HepG2 (cell line): ENCODE results near the gene VARS2. TPM values are rescaled to one million over a fixed set of nuclear protein-coding genes. Genes with fewer than 3 reads are reported as not detected.

Experiments used
- ATAC-seq: fragments of 200-7000 bp; cut with Tn5 transposase; 3 replicates; pipeline ENCODE4 v1.9.1; 2020; ENCODE audit warnings: mild to moderate bottlenecking, moderate library complexity
- BruUV-seq: library from RNA; stranded (reverse); fragments of 400-500 nt; replicated peaks from 2 replicates; lab custom pipeline; 2021; lab: Mats Ljungman, UMichigan
- CTCF ChIA-PET: fragments of 300-600 bp; formaldehyde crosslinking; extraction: SDS; loops from one replicate; lab custom pipeline; 2021; ENCODE audit warnings: low total read pairs, inconsistent platforms, low intra/inter-chr PET ratio; lab: Yijun Ruan, JAX
- POLR2A ChIA-PET: fragments of 350-600 bp; sonication (Branson Sonifier 250); formaldehyde crosslinking; loops from one replicate; lab custom pipeline; 2020; ENCODE audit warnings: antibody characterized with exemption, inconsistent platforms; lab: Yijun Ruan, JAX
- DNase-seq: peaks from one replicate; pipeline ENCODE4 v3.0.0-alpha.2; 2015; ENCODE audit warnings: low spot score
- FAIRE-seq: peaks from 3 replicates; lab custom pipeline; 2011; peaks lifted over from hg19 to GRCh38; lab: Jason Lieb, UNC
- H2AFZ ChIP-seq: one replicate; pipeline ENCODE4 v1.6.1; 2011; ENCODE audit warnings: low read length, inconsistent platforms
- H3K27ac ChIP-seq: fragments of 300-600 bp; 3 replicates; pipeline ENCODE4 v1.8.0; 2011; ENCODE audit warnings: mixed run types, mild to moderate bottlenecking, mixed read lengths, low read length, inconsistent platforms; ENCODE audit not compliant: insufficient read depth; ENCODE audit errors: extremely low read length
- H3K27me3 ChIP-seq, 2 experiments: fragments of 200-600 bp in 1 of 2; 2 replicates in 1 of 2; 3 replicates in 1 of 2; pipeline versions ENCODE4 v1.6.0 to v1.8.0; 2011; ENCODE audit warnings: low read length in 2 of 2, mild to moderate bottlenecking in 2 of 2, moderate library complexity in 2 of 2, inconsistent platforms in 1 of 2; ENCODE audit not compliant: insufficient read depth in 2 of 2, control insufficient read depth in 1 of 2
- H3K36me3 ChIP-seq, 2 experiments: fragments of 200-600 bp in 1 of 2; replicated peaks in 1 of 2; 2 replicates in 1 of 2; 3 replicates in 1 of 2; pipeline versions ENCODE4 v1.5.1 to v1.8.0; 2011; ENCODE audit warnings: low read length in 2 of 2, inconsistent platforms in 1 of 2; ENCODE audit not compliant: insufficient read depth in 2 of 2, control insufficient read depth in 1 of 2
- H3K4me1 ChIP-seq: 2 replicates; pipeline ENCODE4 v1.5.1; 2012; ENCODE audit warnings: low read length, inconsistent platforms; ENCODE audit not compliant: insufficient read depth
- H3K4me2 ChIP-seq: 2 replicates; pipeline ENCODE4 v1.6.0; 2011; ENCODE audit warnings: low read depth, low read length, inconsistent platforms
- H3K4me3 ChIP-seq, 3 experiments: fragments of 200-600 bp in 1 of 3; sonication (generic), shearing (Covaris generic) in 1 of 3; replicated peaks in 1 of 3; 2 replicates each; pipeline ENCODE4 v1.5.1; 2011 to 2016; ENCODE audit warnings: low read length in 3 of 3, inconsistent platforms in 2 of 3, low read depth in 2 of 3, mild to moderate bottlenecking in 2 of 3, control low read depth in 1 of 3, mixed read lengths in 1 of 3; ENCODE audit not compliant: insufficient read depth in 1 of 3
- H3K79me2 ChIP-seq: one replicate; pipeline ENCODE4 v1.6.1; 2011; ENCODE audit warnings: low read length, inconsistent platforms; ENCODE audit not compliant: insufficient read depth
- H3K9ac ChIP-seq: 2 replicates; pipeline ENCODE4 v1.6.0; 2011; ENCODE audit warnings: mild to moderate bottlenecking, low read depth, low read length, inconsistent platforms; ENCODE audit not compliant: insufficient read depth
- H3K9me3 ChIP-seq: 2 replicates; pipeline ENCODE4 v1.5.1; 2012; ENCODE audit warnings: mild to moderate bottlenecking, low read length
- H4K20me1 ChIP-seq: 2 replicates; pipeline ENCODE4 v1.6.0; 2011; ENCODE audit warnings: inconsistent platforms, mild to moderate bottlenecking, low read length, moderate library complexity; ENCODE audit not compliant: insufficient read depth
- NONO ChIP-seq, 2 experiments: fragments of 450-650 bp in 1 of 2; sonication (generic) in 1 of 2; formaldehyde crosslinking in 1 of 2; IDR thresholded peaks in 1 of 2; conservative IDR thresholded peaks in 1 of 2; 2 replicates each; pipeline versions ENCODE4 v1.6.1 to v1.8.0; 2017 to 2022; ENCODE audit warnings: mild to moderate bottlenecking in 1 of 2, missing genetic modification reagents in 1 of 2, moderate library complexity in 1 of 2
- ZBTB33 ChIP-seq: sonication (generic); formaldehyde crosslinking; IDR thresholded peaks from 2 replicates; pipeline ENCODE4 v1.4.0; 2020; ENCODE audit warnings: missing genetic modification reagents
- ZNF280B ChIP-seq: sonication (generic); formaldehyde crosslinking; IDR thresholded peaks from 2 replicates; pipeline ENCODE4 v1.5.0; 2020; ENCODE audit warnings: missing genetic modification reagents, mild to moderate bottlenecking, borderline replicate concordance
- ZNF687 ChIP-seq: sonication (generic); formaldehyde crosslinking; IDR thresholded peaks from 2 replicates; pipeline ENCODE4 v1.5.1; 2020; ENCODE audit warnings: mild to moderate bottlenecking, missing genetic modification reagents, moderate library complexity
- ZNF713 ChIP-seq: sonication (generic); formaldehyde crosslinking; IDR thresholded peaks from 2 replicates; pipeline ENCODE4 v1.4.0; 2020; ENCODE audit warnings: mild to moderate bottlenecking, missing genetic modification reagents
- ZSCAN21 ChIP-seq: sonication (generic); formaldehyde crosslinking; IDR thresholded peaks from 2 replicates; pipeline ENCODE4 v1.8.0; 2022; ENCODE audit warnings: mild to moderate bottlenecking, missing genetic modification reagents, moderate library complexity, borderline replicate concordance
- WGBS: methylation state at CpG from one replicate; pipeline ENCODE4 v1.1.6; 2017; ENCODE audit warnings: low lambda C conversion rate; 5-methylcytosine and 5-hydroxymethylcytosine counted together
- in situ Hi-C: cut with HindIII; loops from 2 replicates; pipeline ENCODE4 v1.10.0; 2017; ENCODE audit warnings: low pct_unique_long_range_greater_than_20kb; ENCODE audit not compliant: extremely low pct_ligation_motif_present
- intact Hi-C: fragments of 100-400 bp; cut with micrococcal nuclease; formaldehyde crosslinking; loops from one replicate; pipeline ENCODE4 v1.10.0; 2022; ENCODE audit not compliant: unreplicated experiment
- polyA plus RNA-seq, 8 experiments: library from polyadenylated mRNA; depleted of rRNA in 3 of 8; stranded (reverse) in 7 of 8; unstranded in 1 of 8; fragments of >200 nt; fragmentation: Illumina TruSeq in 4 of 8; extraction: Trizol in 4 of 8; gene quantifications; 2 replicates each; pipeline versions ENCODE4 v1.2.1 to v1.2.3, GENCODE V29; 2011 to 2016; ENCODE audit warnings: low read depth in 4 of 8, missing spikeins in 1 of 8, mixed read lengths in 1 of 8; ENCODE audit not compliant: insufficient read depth in 1 of 8
- total RNA-seq, 5 experiments: library from RNA; depleted of rRNA; stranded (reverse); fragments of >200 nt; fragmentation: Illumina TruSeq; extraction: Trizol; gene quantifications; 2 replicates each; pipeline ENCODE4 v1.2.3, GENCODE V29; 2016; ENCODE audit warnings: low read depth in 1 of 5

Gene VARS2
- total and polyA plus RNA-seq, 2 of the 13 experiments (the other 11 are each of a cell fraction or from before 2014, with no cell fraction given) = 61.8 to 71.8 TPM

- CTCF ChIA-PET = no interaction called here
- no TSS peak for BruUV-seq
- no peak for TF ChIP-seq NONO (IDR thresholded peaks at IDR 0.05)
- no peak for TF ChIP-seq NONO (CRISPR knock-in tag; conservative IDR thresholded peaks at IDR 0.05)
- TF ChIP-seq ZNF280B (CRISPR knock-in tag) = 0 out of 2 replicates have a peak, but pooled peaks have one; percentile 30
Observed at GRCh38 chr6:30891816-30892538, 22.1 kb upstream of the VARS2 start.

GRCh38 chr6:30893001-30893591, 20.9 kb upstream of the VARS2 start:
- Histone ChIP-seq H3K36me3 (peaks cover 40 to 76% of the 10 kb centered on the region in 2 experiments), H3K9me3 (no peaks in the 10 kb centered on the region), H2AFZ (no peak overlapping the region), H4K20me1 (no peaks in the 10 kb centered on the region), H3K79me2 (no peaks in the 10 kb centered on the region), H3K4me3 (no peak overlapping the region), H3K27ac (no peak overlapping the region), H3K9ac (no peak overlapping the region), H3K4me2 (no peak overlapping the region), H3K4me1 (no peaks in the 10 kb centered on the region), H3K27me3 (no peaks in the 10 kb centered on the region)
- WGBS = 90% methylated on average over 13 of the region's 16 CpGs
- intact Hi-C loops = no loop called here
- no peak for FAIRE-seq
- POLR2A ChIA-PET = no interaction called here
- BruUV-seq = no TSS peak
- peak; percentile 16; the same call in 2 of the 3 replicates for ATAC-seq
- DNase-seq = no peak
- in situ Hi-C loops = no loop called here
- CTCF ChIA-PET = no interaction called here
- TF ChIP-seq ZNF687 (CRISPR knock-in tag) = 0 out of 2 replicates have a peak, but pooled peaks have one; percentile 7
- peak; percentile 94 for TF ChIP-seq ZBTB33 (CRISPR knock-in tag)
- no peak for TF ChIP-seq ZSCAN21 (CRISPR knock-in tag)
- no peak for TF ChIP-seq ZNF713

More at GRCh38 chr6:30891816-30892538, 22.1 kb upstream of the VARS2 start:
- H3K27me3 ChIP-seq = no peaks in the 10 kb centered on the region
- 98% methylated on average over 13 of the region's 21 CpGs for WGBS
- H3K4me2 ChIP-seq = no peak overlapping the region
- no peaks in the 10 kb centered on the region for H3K9me3 ChIP-seq
- no peak for FAIRE-seq
- no peak for ATAC-seq
- H3K4me3 ChIP-seq = no peak overlapping the region
- intact Hi-C loops = no loop called here
- DNase-seq = no peak
- no peak overlapping the region for H3K9ac ChIP-seq
- no peak overlapping the region for H2AFZ ChIP-seq
- no peaks in the 10 kb centered on the region for H4K20me1 ChIP-seq
- peaks cover under 1% of the 10 kb centered on the region for H3K4me1 ChIP-seq
- no peak overlapping the region for H3K27ac ChIP-seq
- peaks cover 35 to 67% of the 10 kb centered on the region in 2 experiments for H3K36me3 ChIP-seq
- in situ Hi-C loops = no loop called here
- POLR2A ChIA-PET = interaction anchor here (0.6 kb wide), 1 partner anchor 25 kb away, joined by 3 read pairs; no protein-coding TSS in a partner anchor
- peaks cover 4% of the 10 kb centered on the region for H3K79me2 ChIP-seq
